ENCODE results near the gene CNN2.
A peak's percentile ranks its signal among the peaks of the same experiment; 100 is the strongest.

Gene CNN2

DNA sequence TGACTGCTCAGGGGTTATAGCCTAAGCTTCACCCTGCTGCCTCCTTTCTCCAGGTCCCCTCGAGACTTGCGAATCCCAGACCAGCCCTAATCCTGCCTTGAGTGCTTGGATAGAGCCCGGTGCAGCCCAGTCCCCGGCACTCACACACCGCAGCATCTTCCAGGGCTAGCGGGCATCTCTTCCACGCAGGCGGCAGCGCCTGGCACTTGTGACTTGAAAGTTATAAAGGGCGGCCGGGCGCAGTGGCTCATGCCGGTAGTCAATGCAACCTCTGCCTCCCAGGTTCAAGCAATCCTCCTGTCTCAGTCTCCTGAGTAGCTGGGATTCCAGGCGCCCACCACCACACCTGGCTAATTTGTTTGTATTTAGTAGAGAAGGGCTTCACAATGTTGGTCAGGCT lies 40.3 kb upstream of the CNN2 start:
- CTCF ChIA-PET, result no interaction called here
- TF ChIP-seq SP1 (IDR thresholded peaks at IDR 0.05) (no peak), FOXK2 (IDR thresholded peaks at IDR 0.05) (no peak), LEF1 (IDR thresholded peaks at IDR 0.05; ENCODE audit: borderline replicate concordance) (no peak)
- TF ChIP-seq, protein P1, sequence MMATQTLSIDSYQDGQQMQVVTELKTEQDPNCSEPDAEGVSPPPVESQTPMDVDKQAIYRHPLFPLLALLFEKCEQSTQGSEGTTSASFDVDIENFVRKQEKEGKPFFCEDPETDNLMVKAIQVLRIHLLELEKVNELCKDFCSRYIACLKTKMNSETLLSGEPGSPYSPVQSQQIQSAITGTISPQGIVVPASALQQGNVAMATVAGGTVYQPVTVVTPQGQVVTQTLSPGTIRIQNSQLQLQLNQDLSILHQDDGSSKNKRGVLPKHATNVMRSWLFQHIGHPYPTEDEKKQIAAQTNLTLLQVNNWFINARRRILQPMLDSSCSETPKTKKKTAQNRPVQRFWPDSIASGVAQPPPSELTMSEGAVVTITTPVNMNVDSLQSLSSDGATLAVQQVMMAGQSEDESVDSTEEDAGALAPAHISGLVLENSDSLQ (IDR thresholded peaks at IDR 0.05), result no peak
- POLR2A ChIA-PET, result no interaction called here
- DNase-seq (ENCODE audit: extremely low spot score), result no peak

DNA sequence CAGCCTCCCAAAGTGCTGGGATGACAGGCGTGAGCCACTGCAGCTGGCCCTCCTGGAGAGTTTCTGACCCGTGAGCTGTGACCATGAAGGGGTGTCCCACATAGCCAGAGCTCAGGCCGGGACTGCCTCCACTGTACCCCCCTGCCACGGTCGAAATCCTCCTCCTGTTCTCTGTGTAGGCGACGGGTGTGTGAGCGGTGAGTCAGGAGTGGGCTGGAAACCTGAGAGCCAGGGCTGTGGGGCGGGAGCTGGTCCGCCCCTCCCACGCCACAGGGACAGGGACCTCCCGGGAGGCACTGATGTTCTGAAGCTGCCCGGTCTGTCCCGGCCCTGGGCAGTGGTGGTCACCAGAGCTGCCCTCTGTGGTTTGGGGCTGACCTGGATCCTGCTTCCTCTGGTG lies 38.3 kb upstream of the CNN2 start:
- ChIA-PET POLR2A (interaction anchor here (1.2 kb wide), 1 partner anchor 13 kb away, joined by 3 read pairs; no protein-coding TSS in a partner anchor), CTCF (interaction anchor here (1.6 kb wide), 1 partner anchor 65 kb away, joined by 5 read pairs; no protein-coding TSS in a partner anchor)
- no peak for DNase-seq (ENCODE audit: extremely low spot score)
- TF ChIP-seq ARNT (IDR thresholded peaks at IDR 0.05) (no peak), L3MBTL2 (conservative IDR thresholded peaks at IDR 0.05) (no peak), BHLHE40 (IDR thresholded peaks at IDR 0.05; ENCODE audit: borderline replicate concordance) (no peak), ELF4 (IDR thresholded peaks at IDR 0.05) (no peak), LEF1 (IDR thresholded peaks at IDR 0.05; ENCODE audit: borderline replicate concordance) (no peak), NFRKB (IDR thresholded peaks at IDR 0.05) (no peak), HDGF (IDR thresholded peaks at IDR 0.05; ENCODE audit: borderline replicate concordance) (no peak), FOXA1 (IDR thresholded peaks at IDR 0.05) (no peak), TARDBP (IDR thresholded peaks at IDR 0.05) (no peak), FOXK2 (IDR thresholded peaks at IDR 0.05) (no peak), CTBP1 (IDR thresholded peaks at IDR 0.05; ENCODE audit: borderline replicate concordance) (no peak), SP1 (IDR thresholded peaks at IDR 0.05) (no peak)
- TF ChIP-seq, protein P1 (IDR thresholded peaks at IDR 0.05), result no peak

DNA sequence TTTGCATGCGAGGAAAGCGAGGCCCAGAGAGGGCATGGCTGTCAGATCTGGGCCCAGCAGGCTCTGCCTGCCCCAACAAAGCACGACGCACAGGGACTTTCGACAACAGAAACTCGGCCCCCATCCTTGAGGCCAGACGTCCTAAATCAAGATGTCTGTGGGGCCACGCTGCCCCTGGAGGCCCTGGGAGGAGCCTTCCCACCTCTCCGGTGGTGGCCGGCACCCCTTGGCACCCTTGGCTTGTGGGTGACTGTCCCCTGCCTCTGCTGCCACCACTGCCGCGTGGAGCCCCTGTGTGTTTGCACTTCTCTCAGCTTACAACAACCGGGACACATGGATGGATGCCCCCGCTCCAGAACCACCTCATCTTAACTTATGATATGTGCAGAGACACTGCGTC lies 37.9 kb upstream of the CNN2 start:
- ChIA-PET POLR2A (no interaction called here), CTCF (interaction anchor here (1.6 kb wide), 1 partner anchor 65 kb away, joined by 5 read pairs; no protein-coding TSS in a partner anchor)
- no peak for TF ChIP-seq ARNT (IDR thresholded peaks at IDR 0.05)
- TF ChIP-seq LEF1 (IDR thresholded peaks at IDR 0.05; ENCODE audit: borderline replicate concordance), result no peak
- no peak for TF ChIP-seq TARDBP (IDR thresholded peaks at IDR 0.05)
- TF ChIP-seq NFRKB (IDR thresholded peaks at IDR 0.05), result no peak
- TF ChIP-seq SUZ12 (IDR thresholded peaks at IDR 0.05), result no peak
- DNase-seq (ENCODE audit: extremely low spot score), result no peak

DNA sequence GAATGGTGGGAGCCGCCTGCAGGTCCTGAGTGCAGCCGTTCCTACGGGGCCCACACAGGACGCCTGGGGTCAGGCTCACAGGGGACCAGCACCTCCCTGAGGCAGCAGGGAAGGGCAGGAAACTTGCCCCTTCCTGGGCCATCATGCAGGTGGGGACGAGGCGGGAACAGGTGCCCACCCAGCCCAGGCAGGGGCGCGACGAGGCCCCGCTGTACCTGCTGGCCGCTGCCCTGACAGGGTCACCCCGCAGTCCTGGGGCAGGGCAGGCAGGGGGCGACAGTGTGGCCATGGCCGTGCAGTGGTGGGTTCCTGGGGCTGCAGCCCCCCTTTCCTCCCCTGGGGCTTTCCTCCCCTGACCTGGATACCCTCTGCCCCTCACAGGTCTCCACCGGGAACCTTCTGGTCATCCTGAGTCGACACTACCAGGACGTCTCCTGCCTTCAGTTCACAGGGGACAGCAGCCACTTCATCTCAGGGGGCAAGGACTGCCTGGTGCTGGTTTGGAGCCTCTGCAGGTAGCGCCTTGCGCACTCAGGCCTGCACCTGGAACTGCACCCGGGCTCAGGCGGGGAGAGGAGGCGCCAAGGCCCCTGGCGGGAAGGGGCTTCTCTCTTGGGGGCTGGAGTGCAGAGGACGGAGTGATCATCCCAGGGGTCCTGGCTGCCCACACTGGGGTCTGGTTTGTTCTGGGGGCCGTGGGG lies 36.9 kb upstream of the CNN2 start:
- TF ChIP-seq LEF1 (IDR thresholded peaks at IDR 0.05; ENCODE audit: borderline replicate concordance) (no peak), SP1 (IDR thresholded peaks at IDR 0.05) (no peak), HDGF (IDR thresholded peaks at IDR 0.05; ENCODE audit: borderline replicate concordance) (peak; percentile 61; the same call in 1 of the 2 replicates), TARDBP (IDR thresholded peaks at IDR 0.05) (no peak)
- CTCF ChIA-PET, result interaction anchor here (0.7 kb wide), 1 partner anchor 8 kb away, joined by 3 read pairs; no protein-coding TSS in a partner anchor
- no peak for DNase-seq (ENCODE audit: extremely low spot score)
- POLR2A ChIA-PET, result no interaction called here

DNA sequence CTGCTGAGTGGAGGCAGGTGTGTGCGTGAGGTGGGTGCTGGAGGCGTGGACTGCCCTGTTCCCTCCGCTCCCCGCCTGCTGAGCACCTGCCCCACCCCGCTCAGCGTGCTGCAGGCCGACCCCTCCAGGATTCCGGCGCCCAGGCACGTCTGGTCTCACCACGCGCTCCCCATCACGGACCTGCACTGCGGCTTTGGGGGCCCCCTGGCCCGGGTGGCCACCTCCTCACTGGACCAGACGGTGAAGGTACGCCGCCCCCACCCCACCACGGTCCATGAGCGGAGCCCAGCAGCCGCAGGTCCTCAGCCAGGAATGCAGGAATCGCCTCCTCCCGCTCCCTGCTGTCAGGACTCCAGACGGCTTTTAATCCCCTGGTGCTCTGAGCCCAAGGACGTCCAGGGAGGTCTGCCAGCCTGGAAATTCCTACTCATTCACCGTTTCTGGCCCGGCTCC lies 36.3 kb upstream of the CNN2 start:
- ChIA-PET CTCF (no interaction called here), POLR2A (no interaction called here)
- DNase-seq (ENCODE audit: extremely low spot score), result no peak

DNA sequence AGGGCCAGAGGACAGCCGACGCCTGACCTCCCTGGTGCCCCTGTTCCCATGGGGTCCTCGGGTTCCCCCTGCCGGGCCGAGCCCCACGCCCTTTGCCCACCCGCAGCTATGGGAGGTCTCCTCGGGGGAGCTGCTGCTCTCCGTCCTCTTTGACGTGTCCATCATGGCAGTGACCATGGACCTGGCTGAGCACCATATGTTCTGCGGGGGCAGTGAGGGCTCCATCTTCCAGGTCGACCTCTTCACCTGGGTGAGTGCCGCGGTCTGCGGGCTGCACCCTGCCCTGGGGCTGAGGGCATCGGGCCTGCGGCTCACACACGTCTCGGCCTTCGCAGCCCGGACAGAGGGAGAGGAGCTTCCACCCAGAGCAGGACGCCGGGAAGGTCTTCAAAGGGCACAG lies 35.7 kb upstream of the CNN2 start:
- no peak for DNase-seq (ENCODE audit: extremely low spot score)
- ChIA-PET POLR2A (no interaction called here), CTCF (no interaction called here)
- TF ChIP-seq TARDBP (IDR thresholded peaks at IDR 0.05) (no peak), ZNF384 (IDR thresholded peaks at IDR 0.05) (no peak), FOXK2 (IDR thresholded peaks at IDR 0.05) (no peak), NFRKB (IDR thresholded peaks at IDR 0.05) (no peak), SUZ12 (IDR thresholded peaks at IDR 0.05) (no peak), LEF1 (IDR thresholded peaks at IDR 0.05; ENCODE audit: borderline replicate concordance) (no peak), ELF4 (IDR thresholded peaks at IDR 0.05) (no peak), HDGF (IDR thresholded peaks at IDR 0.05; ENCODE audit: borderline replicate concordance) (no peak), SP1 (IDR thresholded peaks at IDR 0.05) (no peak), CTBP1 (IDR thresholded peaks at IDR 0.05; ENCODE audit: borderline replicate concordance) (no peak), BHLHE40 (IDR thresholded peaks at IDR 0.05; ENCODE audit: borderline replicate concordance) (no peak), L3MBTL2 (conservative IDR thresholded peaks at IDR 0.05) (no peak), FOXM1 (IDR thresholded peaks at IDR 0.05; ENCODE audit: borderline replicate concordance) (no peak), ARNT (IDR thresholded peaks at IDR 0.05) (no peak), FOXA1 (IDR thresholded peaks at IDR 0.05) (no peak)
- TF ChIP-seq, protein P1 (IDR thresholded peaks at IDR 0.05), result no peak

More for the DNA sequence above, 36.3 kb upstream of the CNN2 start:
- TF ChIP-seq BHLHE40 (IDR thresholded peaks at IDR 0.05; ENCODE audit: borderline replicate concordance) (no peak), HDGF (IDR thresholded peaks at IDR 0.05; ENCODE audit: borderline replicate concordance) (no peak), FOXA1 (IDR thresholded peaks at IDR 0.05) (no peak), FOXM1 (IDR thresholded peaks at IDR 0.05; ENCODE audit: borderline replicate concordance) (no peak), ARNT (IDR thresholded peaks at IDR 0.05) (no peak), FOXK2 (IDR thresholded peaks at IDR 0.05) (no peak), SP1 (IDR thresholded peaks at IDR 0.05) (no peak), CTBP1 (IDR thresholded peaks at IDR 0.05; ENCODE audit: borderline replicate concordance) (no peak), LEF1 (IDR thresholded peaks at IDR 0.05; ENCODE audit: borderline replicate concordance) (no peak), L3MBTL2 (conservative IDR thresholded peaks at IDR 0.05) (no peak), SUZ12 (IDR thresholded peaks at IDR 0.05) (no peak), ELF4 (IDR thresholded peaks at IDR 0.05) (no peak), TARDBP (IDR thresholded peaks at IDR 0.05) (no peak), NFRKB (IDR thresholded peaks at IDR 0.05) (no peak), ZNF384 (IDR thresholded peaks at IDR 0.05) (no peak)
- TF ChIP-seq, protein P1 (IDR thresholded peaks at IDR 0.05), result no peak
